ENCODE data around the gene TMEM164.

Gene TMEM164

DNA sequence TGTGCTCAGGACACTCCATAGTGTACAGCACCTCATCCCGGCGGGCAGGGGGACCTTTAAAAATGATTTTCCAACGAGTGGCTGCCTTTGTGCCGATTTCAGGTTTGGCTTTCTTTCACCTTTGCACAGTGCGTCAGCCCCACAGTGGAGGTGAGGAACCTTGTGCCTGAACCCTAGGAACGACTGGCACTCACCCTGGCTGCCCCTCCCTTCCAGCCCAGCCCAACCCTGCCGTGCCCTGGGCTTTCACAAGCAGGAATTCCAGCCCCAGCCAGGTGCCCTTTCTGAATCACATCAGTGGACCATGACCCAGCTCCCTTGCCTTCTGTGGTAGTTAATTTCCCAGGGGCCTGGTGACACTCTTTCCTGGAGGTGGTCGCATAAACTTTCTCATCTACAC is 1.3 kb downstream of the TMEM164 start:
- peak; percentile 31 for DNase-seq

DNA sequence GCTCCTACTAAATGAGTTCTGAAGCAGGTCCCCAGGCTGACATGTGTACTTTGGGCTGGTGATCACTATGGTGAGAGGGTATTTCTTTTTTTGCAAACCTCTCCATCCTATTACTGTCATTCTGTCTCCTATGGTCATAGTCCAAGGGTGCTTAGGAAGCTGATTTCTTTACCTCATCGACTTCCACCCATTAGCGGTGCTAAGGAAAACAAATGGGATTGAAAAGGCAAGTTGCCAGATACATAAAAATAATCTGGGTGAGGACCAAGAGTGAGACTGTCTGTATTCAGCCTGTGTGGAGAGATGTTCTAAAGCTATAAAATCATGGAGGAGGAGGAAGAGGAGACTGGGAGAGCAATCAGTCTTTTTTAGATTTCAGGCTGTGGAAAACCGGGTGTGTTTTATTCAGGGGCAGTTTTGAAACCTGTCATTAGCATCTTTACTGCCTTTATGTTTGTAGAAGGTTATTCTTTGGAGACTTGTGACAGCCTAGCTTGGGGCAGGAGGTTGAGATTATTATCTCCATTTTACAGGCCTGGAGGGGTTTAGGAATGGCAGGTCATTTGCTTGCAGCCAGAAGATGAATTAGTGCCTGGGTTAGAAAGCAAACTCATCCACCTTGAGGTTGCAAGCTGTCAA is 1.9 kb downstream of the TMEM164 start:
- no peak for DNase-seq

DNA sequence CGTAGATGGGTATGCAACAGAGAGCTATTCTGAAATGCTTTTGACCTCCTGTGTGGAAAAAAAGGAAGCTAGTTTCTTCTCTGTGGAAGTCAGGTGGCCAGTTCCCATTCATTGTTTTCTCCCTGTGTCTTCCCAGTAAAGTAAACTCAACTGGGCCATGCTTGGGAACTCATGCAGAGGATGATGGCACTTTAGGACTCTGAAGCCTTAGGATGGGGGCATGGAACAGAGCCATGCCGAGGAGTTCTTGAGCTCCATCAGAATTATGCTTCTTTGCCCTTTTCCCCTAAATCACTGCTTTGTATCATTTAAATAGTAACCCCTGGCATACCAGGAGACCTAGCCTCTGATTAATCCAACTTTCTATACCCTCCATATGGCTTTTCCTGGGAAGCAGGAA is 3.2 kb downstream of the TMEM164 start:
- no peak for DNase-seq

DNA sequence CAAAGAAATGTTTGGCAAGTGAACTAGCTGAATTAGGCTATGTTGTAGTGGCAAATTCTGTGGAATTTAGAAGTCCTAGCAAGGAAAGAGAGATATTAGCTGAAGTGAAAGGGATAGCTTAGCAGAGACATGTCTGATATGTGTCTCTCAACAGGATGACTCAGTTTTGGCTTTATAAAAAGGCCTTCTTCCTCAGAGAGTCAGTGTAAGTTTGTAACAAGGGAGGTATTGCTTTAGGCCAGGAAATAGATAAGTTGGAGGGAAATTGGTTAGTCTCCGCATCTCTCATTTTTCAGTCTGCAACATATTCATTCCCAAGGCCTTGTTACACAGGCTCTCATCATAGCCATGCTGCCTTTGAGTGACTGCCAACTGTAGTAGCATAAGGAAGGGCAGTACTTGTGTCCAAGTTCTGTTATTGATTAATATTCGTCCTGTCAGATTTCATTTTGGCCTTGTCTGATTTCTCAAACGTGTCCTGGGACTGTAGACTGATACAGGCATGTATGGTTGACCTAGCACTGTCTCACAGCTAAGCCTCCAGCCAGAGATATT is 4.0 kb downstream of the TMEM164 start:
- no peak for DNase-seq

DNA sequence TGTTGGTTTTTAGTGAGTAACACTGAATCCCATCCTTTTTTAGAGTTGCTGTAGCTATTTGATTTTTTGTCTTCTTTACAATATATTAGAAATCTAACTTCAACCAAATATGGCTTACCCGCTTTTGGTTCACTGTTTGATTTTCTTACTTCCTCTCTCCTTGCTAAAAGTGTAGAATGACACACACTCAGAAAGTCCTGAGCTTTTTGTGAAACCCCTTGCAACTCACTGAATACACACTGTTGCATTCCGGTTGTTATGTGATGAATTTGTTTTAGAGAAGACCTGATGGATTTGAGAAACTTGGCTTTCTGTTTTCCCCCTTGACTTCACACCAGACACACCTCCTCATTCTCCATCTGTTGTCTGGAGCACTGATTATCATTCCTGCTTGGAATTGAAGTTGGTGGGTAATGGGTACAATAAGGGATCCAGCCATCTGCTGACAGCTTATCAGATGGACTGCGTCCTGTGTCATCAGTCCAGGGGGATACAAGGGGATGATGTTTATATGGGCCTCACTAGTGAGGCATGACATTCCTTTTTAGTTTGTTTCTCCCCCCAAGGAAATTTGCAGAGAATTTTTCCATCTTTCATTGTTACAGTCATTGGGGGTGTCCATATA is 5.2 kb downstream of the TMEM164 start:
- DNase-seq: no peak

DNA sequence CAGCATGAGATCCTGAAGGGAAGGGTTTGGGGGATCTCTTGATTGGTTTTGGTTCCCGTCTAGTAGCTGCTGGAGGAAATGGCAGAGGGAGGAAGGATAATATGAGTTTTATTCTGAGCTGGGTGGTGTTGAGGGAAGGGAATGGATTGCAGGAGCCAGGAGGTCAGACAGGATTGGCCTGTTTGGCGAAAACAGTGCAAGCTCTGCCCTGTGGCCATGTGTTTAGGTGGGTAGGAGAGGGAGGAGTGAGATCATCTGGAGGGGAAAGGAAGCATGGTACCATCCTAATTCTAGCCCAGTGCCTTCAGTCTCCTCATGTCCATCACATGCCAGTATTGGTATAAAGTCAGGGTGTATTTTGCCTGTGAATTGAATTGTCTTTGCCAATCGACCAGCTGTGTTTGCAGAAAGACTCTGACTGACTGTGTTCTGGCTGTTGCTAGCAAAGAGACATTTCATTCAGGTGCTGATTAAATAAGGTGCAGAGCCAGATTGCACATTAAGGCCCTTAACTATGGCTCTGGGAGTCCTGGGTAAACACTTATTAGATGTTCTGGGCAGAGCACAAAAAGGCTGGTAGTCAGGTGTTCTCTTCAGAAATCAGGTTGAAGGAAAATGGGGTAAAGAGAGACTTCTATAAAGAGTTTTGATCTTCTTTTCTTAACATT is 10.0 kb downstream of the TMEM164 start:
- DNase-seq: peak; percentile 81

DNA sequence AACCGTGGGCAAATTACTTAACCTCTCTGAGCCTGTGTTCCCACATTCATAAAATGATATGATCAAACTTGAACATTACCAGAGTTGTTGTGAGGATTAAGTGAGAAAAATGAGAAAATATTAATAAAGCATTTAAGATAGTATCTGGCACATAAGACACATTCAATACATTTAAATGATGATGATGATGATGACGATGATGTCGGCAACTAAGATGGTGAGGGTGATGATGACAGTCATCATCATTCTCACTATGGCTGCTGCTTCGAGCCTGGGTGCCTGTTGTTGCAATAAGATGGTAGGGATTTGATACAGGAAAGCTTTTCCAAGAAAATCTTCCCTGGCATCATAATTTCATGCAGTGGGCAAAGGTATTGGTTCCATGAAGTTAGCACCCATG is 11.1 kb downstream of the TMEM164 start:
- no peak for DNase-seq

DNA sequence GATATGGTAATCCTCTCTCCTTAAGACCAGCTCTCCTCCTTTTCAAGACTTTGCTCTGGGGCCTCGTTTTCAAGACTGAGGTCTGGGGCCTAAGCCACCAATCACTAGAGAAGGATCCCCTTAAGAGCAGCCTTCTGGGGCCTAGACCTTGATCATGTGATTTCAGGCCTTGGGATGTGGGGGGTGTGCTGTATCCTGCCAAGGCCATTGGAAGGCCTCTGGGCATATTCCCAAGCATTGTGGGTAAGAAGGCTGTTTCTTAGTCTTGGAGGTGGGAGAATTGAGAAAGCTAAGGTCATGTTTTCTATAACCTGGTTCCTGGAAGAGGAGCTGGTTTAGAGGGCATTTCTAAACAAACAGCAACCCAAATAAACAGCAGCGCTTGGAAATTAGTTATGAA is 12.1 kb downstream of the TMEM164 start:
- DNase-seq: no peak

DNA sequence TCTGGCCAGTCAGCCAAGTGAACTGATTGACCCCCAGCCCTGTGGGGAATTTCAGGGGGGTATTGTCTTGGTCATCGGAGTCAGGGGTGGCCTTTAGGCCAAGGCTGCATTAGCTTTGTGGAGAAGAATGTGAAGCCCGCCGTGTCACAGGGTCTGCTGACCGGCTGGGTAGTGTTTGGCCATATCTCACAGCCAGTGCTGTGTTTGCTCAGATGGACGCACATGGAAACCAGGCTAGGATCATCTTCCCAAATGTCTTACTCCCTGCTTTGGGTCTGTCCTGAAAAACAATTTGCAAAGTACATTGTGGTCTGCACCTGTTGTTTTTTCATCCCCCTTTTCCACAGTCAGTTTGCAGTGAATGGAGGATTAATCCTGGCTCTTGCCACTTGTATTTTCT is 13.0 kb downstream of the TMEM164 start:
- no peak for DNase-seq

DNA sequence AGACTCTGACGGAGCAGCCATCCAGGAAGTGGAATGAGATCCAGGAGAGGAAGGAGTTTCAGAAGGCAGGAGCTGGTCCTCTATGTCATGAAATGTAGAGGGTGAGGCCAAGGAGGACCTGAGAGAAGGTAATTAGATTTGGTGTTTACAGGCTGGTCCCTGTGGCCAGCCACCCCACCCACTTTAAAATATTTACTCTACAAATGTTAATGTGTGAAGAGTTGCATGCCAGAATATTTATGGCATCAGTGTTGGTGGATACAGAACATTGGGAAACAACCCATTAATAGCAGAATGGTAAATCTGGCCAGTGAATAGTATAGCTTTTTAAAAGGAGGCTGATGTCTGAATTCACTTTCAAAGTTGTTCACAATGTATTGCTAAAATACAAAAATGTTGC is 17.6 kb downstream of the TMEM164 start:
- no peak for DNase-seq

DNA sequence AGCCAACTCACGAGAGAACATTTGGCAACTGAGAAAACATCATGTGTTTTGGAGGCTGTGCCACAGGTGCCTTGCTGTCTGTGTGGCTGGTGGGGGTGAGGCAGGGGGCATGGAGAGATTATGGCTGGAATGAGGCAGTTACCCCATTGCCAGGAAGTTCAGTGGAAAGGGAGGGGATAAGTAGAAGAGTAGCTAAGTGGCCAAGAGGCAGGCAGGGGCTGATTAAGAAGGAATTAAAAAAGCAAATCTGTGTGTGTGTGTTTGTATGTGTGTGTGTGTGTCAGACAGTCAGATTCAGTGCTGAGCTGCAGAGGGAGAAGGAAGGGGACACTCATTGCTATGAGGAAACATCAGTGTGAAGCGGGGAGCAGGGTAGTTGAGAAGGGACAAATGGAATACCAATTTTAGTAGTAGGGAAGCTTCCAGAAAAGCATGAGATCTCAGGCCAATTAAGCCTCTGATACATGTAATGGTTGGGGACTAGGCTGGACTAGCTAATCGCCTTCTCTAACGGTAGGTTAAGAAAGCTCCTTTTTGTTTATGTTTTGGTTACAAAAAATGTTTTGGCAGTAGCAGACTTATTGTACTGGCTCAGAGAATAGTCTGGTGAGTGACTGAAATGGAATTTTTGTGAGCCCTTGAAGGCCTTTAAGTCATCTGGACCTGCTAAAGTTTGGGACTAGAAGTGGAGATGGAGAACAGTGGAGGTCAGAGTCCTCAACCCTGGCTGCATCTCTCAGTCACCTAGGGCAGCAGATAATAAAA is 18.5 kb downstream of the TMEM164 start:
- DNase-seq: no peak

DNA sequence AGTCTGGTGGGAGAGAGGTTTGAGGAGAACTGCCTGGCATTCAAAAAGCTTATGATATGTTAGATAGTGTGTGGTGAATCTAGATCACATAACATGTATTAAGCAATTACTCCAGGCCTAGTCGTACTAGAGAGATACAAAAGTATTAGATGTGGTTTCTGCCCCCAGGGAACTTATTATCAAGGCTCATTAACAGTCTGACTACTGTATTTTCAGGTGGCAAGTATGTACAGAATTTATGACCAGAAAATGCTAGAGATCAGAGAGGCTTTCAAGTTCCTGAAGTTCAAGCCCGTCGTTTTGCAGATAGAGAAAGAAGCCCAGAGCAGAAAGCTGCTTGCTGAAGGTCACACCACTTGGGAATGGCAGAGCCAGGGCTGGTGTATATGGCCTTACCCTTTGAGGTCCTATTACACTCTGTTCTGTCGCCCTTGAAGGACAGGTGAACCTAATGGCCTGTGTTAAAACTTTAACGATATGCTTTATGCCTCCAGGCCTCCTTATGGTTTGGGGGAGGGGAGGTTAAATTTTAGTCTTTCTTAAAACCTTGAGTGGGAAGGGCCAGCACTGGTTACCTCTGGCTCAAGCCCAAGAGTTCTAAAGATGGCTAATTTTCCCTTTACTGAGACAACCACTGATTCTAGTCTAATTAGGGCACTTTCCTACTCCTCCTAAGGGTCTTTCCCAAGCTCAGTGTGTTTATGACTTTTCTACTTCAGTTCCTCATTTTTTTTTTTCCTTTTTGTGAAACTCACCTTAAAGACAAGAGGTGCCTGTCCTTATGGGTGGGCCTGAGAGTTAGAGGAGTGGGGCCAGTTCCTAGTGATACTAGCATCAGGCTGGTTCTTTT is 19.9 kb downstream of the TMEM164 start:
- no peak for DNase-seq

DNA sequence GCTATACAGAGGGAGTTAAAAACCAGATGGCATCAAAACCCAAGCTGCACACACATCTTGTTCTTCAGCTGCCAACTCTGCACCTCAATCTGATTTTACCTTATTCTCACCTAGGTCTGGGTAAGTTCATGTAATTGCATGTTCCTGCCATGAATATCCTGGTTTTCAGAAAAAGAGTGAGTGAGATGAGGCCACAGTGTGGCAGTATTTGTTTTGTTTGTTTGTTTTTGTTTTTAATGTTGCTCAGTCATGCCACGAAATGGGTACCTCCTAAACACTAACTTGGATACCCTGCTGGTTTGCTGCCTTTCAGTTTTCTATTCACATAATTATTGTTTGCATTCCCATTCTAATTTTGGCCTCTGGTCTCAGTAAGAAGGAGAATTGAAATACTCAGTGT is 22.5 kb downstream of the TMEM164 start:
- no peak for DNase-seq

DNA sequence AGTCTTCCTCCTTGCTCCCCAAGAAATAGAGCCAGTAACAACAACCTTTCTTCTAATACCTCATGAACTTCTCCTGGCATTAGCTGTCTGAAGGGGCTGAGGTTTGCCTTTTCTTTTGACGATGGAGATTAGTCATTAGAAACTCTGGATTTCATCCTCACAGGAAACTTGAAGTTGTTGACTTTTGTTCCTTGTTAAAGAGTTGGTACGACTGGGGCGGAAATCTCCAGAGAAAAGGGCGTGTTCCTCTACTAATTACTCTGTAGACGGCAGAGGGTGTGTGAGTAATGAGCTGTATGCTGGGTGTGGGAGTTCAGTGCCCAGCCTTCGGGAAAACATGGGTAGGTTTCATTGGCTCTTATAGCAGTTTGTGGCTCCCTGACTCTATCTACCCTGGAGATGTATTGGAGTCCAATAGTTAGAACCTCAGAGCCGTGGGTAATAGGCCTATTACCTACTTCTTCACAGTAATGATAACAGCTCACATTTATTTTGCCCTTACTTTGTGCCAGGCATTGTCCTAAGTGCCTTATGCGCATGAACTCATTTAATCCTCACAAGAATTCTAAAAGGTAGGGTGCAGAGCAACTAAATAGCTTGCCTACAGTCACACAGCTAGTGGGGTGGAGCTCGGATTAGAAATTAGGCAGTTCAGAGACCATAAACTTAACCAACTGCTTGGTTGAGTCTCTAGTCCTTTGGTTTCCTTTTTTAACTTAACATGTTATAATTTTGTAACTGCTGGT is 23.4 kb downstream of the TMEM164 start:
- no peak for DNase-seq

DNA sequence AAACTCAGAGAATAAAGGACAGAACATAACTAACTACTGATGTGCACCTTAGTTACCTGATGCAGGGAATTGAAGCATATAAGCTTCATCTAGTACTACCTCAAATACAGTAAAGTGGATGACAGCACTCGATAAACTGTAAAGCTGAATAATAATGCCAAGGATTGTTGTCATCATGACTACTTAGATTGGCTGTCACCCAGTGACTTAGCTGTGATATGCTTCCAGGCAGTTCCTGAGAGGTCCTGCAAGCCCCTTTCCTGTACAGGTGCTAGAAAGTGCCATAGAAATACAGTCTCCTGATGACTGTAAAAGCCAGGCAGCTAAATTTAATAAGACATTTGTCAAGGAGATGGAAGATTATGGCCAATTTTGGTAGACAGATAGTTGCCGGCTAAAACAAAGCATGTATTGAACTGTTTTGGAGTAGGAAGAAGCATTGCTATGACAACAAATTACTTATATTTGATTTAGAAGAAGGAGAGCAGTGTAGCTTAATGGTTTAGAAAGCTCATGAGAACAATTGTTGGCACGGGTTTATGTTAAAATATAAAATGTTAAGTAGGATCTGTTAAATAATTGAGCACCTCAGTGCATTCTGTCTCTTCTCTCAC is 29.7 kb downstream of the TMEM164 start:
- DNase-seq: peak; percentile 12

DNA sequence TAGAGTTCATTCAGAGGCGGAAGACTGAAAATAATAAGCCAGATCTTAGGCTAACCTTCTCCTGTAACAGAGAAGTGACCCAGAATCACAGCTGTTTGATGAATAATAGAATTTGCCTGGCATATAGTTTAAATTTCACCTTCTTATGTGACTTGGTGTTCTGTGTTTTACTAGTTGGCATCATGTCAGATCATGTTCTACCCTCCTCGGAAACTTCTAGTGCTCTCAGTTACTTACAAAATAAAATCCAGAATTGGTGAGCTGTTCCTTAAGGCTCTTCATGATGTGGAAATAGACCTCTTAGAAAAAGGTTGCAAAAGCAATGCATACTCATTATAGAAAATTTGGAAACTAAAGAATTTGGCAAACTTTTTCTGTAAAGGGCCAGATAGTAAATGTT is 31.1 kb downstream of the TMEM164 start:
- no peak for DNase-seq

DNA sequence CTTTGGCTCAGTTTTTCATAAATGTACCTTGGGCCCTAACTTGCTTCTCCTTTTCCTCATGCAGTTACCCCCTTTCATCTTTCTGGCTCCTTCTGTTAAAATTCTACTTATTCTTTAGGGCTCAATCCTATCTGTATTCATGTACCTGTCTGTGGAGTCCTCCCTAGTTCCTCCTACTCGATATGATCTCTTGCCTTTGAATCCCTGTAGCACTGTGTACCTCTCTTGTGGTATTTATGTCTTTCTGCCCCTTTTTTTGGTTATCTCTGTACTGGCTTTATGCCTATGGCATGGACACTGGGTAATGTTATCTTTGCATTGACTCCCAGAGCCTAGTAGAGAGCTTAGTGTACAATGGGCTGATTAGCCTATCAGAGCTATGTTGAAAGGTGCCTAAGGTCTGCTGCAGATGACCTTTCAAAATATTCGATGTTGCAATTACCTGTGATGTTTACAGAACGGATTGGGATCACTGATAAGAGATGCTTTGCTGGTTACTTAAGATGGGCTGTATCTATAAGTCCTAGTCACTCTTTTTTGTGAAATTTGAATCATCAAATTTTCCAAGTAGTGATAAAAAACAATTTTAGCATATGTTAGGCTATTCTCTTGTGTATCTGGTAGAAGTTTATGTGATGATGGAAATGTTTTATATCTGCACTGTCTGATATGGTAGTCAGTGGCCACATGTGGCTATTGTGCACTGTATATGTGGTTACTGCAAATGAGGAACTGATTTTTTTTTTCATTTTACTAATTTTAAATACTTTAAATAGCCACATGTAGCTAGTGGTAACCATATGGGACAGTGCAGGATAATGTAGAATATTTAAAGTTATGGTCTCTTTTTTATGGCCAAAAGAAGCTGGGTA is 33.5 kb downstream of the TMEM164 start:
- peak; percentile 3 for DNase-seq

DNA sequence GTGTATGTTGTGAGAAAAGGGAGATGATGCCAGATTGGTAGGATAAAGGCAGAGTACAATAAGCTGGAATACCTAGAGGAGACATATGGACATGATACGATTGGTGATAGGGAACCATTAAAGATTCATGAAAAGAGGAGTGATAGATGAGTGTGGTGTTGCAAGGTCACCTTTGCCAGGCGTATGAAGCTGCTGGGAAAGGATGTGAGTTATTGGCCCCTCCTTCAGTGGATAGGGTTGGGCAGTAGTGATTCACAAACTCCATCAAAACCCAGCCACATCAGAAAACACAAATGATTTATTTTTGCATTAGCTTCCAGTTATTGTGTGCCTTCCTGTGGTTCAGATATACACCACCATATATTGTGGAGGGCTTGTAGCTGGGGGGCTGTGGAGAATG is 34.3 kb downstream of the TMEM164 start:
- no peak for DNase-seq

DNA sequence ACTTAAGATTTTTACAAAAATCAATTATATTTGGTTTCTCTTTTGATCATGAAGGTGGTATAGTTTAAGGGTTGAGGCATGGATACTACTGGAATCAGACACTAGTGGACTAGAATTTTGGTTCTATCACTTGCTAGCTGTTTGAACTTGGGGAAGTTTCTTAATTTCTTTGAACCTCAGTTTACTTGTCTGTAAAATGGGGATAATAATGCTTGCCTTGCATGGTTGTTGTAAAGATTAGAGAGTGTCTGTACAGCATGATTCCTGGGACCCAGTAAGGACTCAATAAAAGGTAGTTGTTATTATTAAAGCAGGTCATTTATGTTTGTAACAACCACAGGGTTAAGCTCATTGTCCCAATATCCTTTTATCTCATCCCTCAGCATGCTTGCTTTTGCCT is 36.0 kb downstream of the TMEM164 start:
- DNase-seq: no peak

DNA sequence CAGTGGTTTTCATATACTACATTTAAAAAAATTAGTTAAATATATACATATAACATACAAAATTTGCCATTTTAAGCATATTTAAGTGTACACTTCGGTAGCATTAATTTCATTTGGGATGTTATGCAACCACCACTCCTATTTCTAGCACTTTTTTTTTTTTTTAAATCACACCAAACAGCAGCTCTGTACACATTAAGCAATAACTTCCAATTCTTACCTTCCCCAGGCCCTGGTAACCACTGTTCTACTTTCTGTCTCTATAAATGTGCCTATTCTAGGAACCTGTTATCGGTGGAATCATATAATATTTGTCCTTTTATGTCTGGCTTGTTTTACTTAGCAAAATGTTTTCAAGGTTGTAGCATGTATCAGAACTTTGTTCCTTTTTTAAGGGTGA is 39.1 kb downstream of the TMEM164 start:
- no peak for DNase-seq
